ENCODE measurements around the gene OR4E2.

OR4E2 gene

GRCh38 chr14:21653331-21653885 is at the start of gene OR4E2:
TSS of gene OR4E2 (plus strand) at chr14:21653835. CDS start at chr14:21665083, 11,248 bp downstream.
- TF ChIP-seq CTCF (IDR thresholded peaks at IDR 0.05) = no peak

- no peak for TF ChIP-seq CTCF (IDR thresholded peaks at IDR 0.05)
Observed at GRCh38 chr14:21612324-21612723, 41.3 kb upstream of the OR4E2 start.

GRCh38 chr14:21614240-21614639 is 39.4 kb upstream of the OR4E2 start:
- TF ChIP-seq CTCF (IDR thresholded peaks at IDR 0.05) = no peak

GRCh38 chr14:21617614-21618013 is 36.0 kb upstream of the OR4E2 start:
- TF ChIP-seq CTCF (IDR thresholded peaks at IDR 0.05) = no peak

- TF ChIP-seq CTCF (IDR thresholded peaks at IDR 0.05) = no peak
Observed at GRCh38 chr14:21626491-21627230, 27.0 kb upstream of the OR4E2 start.

GRCh38 chr14:21631084-21631483 is 22.6 kb upstream of the OR4E2 start:
- TF ChIP-seq CTCF (IDR thresholded peaks at IDR 0.05) = no peak

- no peak for TF ChIP-seq CTCF (IDR thresholded peaks at IDR 0.05)
Observed at GRCh38 chr14:21634840-21635239, 18.8 kb upstream of the OR4E2 start, which contains the start of gene OR10G2. TSS of gene OR10G2 (minus strand) at chr14:21634940. CDS start at chr14:21634842, 98 bp downstream.

All from LNCAP (cell line).